HL-60 (cell line): Measurements from ENCODE around the gene SRBD1.

Experiments
- DNase-seq, 2 experiments: peaks; one replicate each; pipeline ENCODE4 v3.0.0-alpha.2; 2010 to 2020; ENCODE audit warnings: low read depth in 1 of 2, low spot score in 1 of 2
- H3K27ac ChIP-seq: fragments of 250-450 bp; sonication (Bioruptor Pico); replicated peaks from 2 replicates; pipeline ENCODE4 v1.5.1; 2020; ENCODE audit warnings: mild to moderate bottlenecking, moderate library complexity
- H3K27me3 ChIP-seq: fragments of 250-450 bp; sonication (Bioruptor Pico); 2 replicates; pipeline ENCODE4 v1.5.1; 2021; ENCODE audit warnings: mild to moderate bottlenecking, moderate library complexity; ENCODE audit not compliant: insufficient read depth, poor library complexity, severe bottlenecking
- H3K4me3 ChIP-seq: replicated peaks from 2 replicates; pipeline ENCODE4 v1.5.1; 2011; ENCODE audit warnings: mild to moderate bottlenecking, control low read depth, low read length; ENCODE audit not compliant: insufficient read depth
- CTCF ChIP-seq: IDR thresholded peaks from one replicate; pipeline ENCODE4 v1.5.1; 2011; ENCODE audit warnings: low read length, control low read depth, inconsistent platforms; ENCODE audit not compliant: insufficient read depth
- GABPA ChIP-seq: IDR thresholded peaks from 2 replicates; pipeline ENCODE4 v1.6.1; 2012; ENCODE audit warnings: low read depth
- POLR2AphosphoS5 ChIP-seq: IDR thresholded peaks from 2 replicates; pipeline ENCODE4 v1.6.1; 2012; ENCODE audit warnings: low read depth
- REST ChIP-seq: IDR thresholded peaks from 2 replicates; pipeline ENCODE4 v1.6.1; 2012; ENCODE audit warnings: low read depth; ENCODE audit not compliant: insufficient replicate concordance
- SPI1 ChIP-seq: IDR thresholded peaks from 2 replicates; pipeline ENCODE4 v1.6.1; 2012; ENCODE audit warnings: low read depth, mild to moderate bottlenecking, borderline replicate concordance

SRBD1 gene

GRCh38 chr2:45483997-45484396 is 127.1 kb downstream of the SRBD1 start:
- no peak for DNase-seq
- Histone ChIP-seq H3K27ac (no peak overlapping the region), H3K27me3 (no peaks in the 10 kb centered on the region), H3K4me3 (no peak overlapping the region)
- TF ChIP-seq SPI1 (no peak), POLR2AphosphoS5 (no peak), CTCF (no peak), GABPA (no peak), REST (no peak)

- Histone ChIP-seq H3K4me3 (no peak overlapping the region), H3K27ac (no peak overlapping the region), H3K27me3 (no peaks in the 10 kb centered on the region)
- TF ChIP-seq CTCF (no peak), REST (no peak), POLR2AphosphoS5 (no peak), SPI1 (no peak), GABPA (no peak)
- DNase-seq: no peak
These were observed 133.5 kb downstream of the SRBD1 start for GRCh38 chr2:45477546-45477945.

- H3K27me3 ChIP-seq: no peaks in the 10 kb centered on the region
- no peak overlapping the region for H3K4me3 ChIP-seq
- no peak for DNase-seq
- no peak overlapping the region for H3K27ac ChIP-seq
- TF ChIP-seq REST: no peak
These were observed 140.5 kb downstream of the SRBD1 start for GRCh38 chr2:45470531-45470930.
